Measurements from ENCODE around the gene C12orf75.
A peak's percentile ranks its signal among the peaks of the same experiment; 100 is the strongest.
"Not testable (repeated sequence)": the region's sequence is repeated elsewhere in the genome, so short reads cannot be mapped to it uniquely, and the experiment has no call there.

Gene C12orf75

DNA sequence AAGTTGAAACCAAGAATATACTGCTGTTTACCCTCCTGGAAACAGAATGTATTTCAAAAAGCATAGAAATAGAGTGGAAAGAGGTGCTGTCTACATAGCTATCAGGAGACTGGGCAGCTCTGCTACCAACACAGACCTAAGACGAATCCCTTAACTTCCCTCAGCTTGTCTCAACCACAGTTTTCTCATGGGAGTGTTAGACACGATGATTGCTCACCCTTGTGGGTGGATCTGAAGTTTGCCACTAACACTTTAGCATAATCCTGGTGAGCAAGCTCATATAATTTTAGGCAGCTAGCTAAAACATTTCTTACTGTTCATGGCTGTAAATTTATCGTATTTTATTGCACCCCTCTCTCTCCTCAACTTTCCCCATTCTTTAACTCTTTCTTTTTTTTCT is 38.5 kb downstream of the C12orf75 start:
- no peak for DNase-seq (ENCODE audit: low spot score)

DNA sequence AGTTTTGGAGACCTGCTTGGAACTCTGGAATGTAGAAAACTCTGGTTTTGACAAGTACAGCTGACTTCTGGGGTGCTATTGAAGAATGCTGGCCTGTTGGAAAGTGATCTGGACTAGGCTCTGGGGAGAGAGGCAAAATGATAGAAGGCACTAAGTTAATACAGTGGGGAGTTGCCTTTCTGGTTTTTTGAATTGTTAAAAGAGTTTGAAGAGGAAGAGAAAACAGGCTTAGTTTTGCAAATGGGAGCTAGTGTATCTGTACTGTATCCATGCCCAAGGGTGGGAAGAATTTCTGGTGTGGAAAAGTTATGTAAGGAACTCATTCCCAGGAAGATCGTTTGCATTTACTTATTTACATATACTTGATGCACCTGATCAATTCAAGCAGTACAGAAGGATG is 43.8 kb downstream of the C12orf75 start:
- no peak for DNase-seq (ENCODE audit: low spot score)

DNA sequence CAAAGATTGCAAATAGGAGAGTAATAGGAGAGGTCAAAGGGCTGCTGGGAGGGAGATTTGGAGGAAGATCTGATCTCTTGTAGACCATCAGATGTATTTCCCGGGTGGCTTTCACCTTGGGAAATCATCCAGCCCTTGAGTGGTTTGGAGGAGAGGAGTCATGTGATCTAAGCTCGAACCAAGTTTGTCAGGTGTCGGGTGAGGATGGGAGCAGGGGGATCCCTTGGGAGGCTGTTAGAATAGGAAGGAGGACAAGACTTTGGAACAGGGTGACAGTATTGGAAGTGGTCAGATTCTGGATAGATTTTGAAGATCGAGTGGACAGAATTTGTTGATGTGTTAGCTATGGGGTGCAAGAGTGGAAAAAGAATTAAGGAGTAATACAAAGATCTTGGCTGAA is 46.6 kb downstream of the C12orf75 start:
- no peak for DNase-seq (ENCODE audit: low spot score)

DNA sequence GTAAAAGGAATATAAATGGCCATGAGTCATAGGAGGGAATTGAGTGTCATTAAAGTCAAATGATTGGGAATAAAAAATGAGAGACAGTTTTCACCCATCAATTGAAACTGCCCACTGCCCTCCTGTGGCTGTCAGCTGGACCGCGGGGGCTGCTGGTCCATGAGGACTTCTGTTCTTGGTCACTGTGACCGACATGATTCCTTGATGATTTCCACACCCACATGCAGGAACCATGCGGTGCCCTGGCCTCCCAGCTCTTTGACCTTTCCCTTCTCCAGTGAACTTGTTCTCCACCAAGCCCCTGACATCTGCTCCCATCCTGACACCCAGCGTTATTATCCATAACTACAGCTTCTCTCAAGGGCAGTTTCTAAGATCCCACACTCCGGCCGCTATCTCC is 48.4 kb downstream of the C12orf75 start:
- peak; percentile 38 for DNase-seq (ENCODE audit: low spot score)

DNA sequence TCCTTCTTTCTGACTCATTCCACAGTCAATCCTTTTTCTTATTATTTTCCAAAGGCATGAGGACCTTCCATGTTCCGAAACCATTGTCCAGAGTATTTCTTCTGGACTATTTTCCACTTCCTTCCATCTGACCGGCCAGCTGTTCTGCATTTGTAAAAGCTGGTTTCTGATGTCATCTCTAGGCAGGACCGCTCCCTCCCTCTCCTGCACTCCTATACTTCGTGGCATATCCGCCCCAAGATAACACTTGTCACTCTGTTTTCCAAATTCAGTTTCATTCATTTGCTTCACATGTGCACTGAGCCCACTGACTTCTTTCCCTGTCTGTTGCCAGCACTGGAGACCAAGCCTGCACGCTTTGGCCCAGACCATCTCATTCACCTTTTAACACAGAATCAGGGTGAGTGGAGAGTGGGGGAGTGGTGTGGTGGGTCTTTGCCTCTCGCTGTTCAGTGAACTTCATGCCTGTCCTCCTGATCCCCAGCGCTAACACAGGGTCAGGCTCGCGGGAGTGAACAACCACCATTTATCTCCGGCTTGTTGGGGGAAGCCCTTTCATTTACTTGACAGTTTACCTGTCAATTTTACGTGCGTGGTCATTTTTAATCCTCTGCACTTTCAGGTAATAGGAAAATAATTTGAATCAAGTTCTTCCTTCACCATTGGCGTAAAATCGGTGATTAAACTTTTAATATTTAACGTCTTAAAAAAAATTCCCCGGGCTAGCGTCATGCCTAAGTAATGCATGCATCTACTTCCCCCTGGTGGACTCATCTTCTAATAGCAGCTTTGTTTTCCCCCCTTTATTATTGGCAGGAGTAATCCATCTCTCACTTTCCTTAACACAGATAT is 52.5 kb downstream of the C12orf75 start:
- DNase-seq (ENCODE audit: low spot score): peak; percentile 68

DNA sequence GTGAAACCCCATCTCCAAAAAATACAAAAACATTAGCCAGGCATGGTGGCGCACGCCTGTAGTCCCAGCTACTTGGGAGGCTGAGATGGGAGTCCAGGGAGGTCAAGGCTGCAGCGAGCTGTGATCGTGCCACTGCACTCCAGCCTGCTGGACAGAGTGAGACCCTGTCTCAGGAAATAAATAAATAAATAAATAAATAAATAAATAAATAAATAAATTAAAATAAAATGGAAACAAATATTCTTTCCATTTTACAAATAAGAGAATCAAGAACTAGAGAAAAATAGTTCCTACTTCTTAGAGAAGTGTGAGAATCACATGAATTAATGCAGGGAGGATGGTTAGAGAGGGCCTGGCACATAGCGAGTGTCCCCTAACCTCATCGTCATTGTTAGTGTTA is 53.7 kb downstream of the C12orf75 start:
- no peak for DNase-seq (ENCODE audit: low spot score)

DNA sequence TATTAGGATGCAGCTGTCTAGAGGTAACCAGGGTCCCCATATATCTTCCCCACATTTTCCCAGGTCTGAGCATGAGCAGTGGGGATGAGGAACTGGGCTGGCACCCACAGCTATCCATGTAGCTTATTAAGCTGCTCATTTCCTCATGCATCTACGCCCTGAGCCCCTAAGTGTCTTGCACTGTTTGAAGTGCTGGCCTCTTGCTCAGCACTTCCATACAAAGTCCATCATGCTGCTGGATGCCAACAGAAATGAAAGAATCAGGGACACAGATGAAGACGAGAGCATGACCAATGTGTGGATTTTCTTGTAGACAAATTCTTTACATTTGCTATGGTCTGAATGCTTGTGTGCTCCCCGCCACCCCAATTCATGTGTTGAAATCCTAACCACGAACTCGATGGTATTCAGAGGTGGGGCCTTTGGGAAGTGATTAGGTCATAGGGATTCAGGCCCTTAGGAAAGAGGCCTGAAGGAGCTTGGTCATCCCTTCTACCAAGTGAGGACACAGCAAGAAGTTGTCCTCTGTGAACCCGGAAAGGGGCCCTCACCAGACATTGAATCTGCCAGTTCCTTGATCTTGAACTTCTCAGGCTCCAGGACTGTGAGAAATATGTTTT is 54.5 kb downstream of the C12orf75 start:
- no peak for DNase-seq (ENCODE audit: low spot score)

DNA sequence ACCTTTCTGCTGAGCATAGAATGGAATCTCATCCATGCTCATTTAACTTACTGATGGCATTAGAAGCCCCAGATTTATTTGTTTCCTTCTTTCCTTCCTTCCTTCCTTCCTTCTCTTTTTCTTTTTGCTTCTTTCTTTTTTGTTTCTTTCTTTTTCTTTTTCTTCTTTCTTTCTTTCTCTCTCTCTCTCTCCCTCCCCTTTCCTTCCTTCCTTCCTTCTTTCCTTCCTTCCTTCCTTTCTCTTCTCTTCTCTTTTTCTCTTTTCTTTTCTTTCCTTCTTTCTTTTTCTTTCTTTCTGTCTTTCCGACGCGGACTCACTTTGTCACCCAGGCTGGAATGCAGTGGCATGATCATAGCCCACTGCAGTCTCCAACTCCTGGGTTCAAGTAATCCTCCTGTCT is 55.9 kb downstream of the C12orf75 start:
- DNase-seq (ENCODE audit: low spot score): no peak

DNA sequence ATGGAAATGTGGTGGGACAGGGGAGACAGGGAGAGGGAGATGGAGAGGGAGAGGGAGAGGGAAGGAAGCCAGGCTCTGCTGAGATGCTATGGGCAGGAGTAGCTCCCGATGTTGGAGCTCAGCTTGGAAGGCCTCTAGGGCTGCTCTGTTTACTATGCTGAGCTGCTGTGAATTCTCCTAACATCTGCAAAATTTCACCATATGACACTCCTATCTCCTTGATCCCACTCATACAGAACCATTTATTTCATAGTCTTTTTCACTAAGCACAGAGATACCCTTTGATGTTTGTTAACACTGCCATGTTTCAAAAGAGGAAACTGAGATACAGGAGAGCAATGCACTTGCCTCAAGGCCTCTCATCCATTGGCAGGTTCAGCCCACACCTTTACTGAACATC is 60.7 kb downstream of the C12orf75 start:
- DNase-seq (ENCODE audit: low spot score): no peak

DNA sequence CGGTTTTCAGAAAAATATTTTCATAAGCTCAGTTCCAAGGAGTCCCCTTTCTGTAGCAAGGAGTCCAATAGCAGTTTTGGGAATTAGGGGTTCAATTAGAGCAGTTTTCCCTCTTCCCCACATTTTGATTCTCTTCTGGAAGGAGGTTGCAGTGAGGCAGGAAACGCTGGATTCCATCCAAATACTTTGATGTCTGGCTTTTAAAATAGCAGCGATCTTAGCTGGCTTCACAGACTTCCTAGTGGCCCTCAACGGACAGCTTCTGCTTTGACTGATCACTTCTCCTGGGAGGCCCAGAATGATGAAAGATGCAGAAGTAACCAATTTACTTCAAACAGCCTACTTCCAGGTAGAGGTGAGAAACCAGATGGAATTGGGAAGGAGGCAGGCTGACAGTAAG is 63.1 kb downstream of the C12orf75 start:
- no peak for DNase-seq (ENCODE audit: low spot score)

DNA sequence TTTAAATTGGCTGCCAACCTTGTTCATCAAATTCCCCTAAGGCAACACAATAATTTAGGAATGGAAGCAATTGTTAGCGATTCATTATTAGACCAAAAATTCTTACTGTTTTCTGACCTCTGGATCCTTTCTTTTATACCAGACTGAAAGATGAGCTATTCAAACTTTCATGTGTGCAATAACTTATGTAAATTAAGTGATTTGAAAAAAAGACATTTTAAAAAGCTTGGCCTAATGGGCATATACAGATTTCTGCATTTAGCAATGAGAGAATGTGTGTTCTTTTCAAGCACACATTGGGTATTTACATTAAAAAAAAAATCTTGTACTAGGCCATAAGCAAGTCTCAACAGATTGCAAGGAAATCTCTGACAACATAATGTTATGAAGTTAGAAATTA is 65.5 kb downstream of the C12orf75 start:
- DNase-seq (ENCODE audit: low spot score): no peak

DNA sequence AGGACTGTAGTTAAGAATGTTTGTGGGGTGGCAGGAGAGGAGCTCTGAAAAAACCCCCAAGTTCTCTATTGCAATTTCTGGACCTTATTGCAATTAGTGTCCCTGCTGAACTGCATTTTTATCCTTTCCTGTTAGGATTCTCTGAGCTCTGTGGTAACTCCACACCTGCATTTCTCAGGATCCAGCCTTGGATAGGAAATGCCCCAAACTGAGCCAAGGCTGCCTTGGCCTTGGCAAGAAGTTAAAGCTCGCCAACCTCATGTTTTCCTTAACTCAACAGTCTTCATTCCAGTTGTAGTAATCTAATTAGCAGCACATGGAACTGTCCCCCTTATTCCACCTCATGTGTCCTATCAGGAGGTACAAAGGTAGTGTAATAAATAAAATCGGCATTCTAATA is 66.5 kb downstream of the C12orf75 start:
- no peak for DNase-seq (ENCODE audit: low spot score)

DNA sequence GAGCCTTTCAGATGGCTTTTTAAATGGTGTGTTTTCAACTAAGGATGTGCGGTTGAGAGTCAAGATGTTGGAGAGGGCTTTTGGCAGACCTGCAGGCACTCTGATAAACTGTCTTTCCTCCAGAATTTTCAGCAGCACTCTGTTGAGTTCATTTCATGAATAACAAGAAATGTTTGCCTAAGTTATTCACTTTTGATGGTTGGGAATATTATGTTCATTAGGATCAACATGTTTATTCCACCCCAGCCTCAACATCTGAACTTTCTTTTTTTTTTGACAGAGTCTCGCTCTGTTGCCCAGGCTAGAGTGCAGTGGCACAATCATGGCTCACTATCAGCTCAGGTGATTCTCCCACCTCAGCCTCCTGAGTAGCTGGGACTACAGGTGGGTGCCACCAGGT is 68.4 kb downstream of the C12orf75 start:
- DNase-seq (ENCODE audit: low spot score): no peak

DNA sequence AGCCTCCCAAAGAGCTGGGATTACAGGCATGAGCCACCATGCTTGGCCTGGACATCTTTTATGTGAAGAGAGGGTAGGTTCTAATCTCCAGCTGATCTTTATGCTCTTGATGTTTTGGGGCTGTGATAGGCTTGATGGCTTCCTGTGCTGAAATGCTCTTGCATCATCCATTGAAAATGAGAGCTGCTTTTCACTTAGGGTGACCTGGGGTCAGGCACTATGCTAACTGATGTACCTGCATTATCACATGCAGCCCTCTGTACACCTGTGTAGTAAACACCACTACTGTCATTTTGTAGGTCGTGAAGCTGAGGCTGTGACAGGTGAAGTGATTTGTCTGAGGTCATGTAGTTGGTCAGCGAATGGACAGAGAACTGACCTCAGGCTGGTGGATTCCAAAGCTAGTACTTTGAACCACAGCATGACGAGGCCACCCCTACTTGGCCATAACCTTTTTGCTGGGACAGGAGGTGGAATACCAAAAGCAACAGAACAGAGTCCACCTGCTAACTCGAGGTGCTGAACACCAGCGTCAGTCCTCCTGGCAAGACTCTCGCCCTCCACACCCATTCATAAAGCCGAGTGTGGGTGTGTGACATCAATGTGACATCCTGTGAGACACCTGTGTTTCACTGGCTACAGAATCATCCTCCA is 69.1 kb downstream of the C12orf75 start:
- DNase-seq (ENCODE audit: low spot score): no peak

DNA sequence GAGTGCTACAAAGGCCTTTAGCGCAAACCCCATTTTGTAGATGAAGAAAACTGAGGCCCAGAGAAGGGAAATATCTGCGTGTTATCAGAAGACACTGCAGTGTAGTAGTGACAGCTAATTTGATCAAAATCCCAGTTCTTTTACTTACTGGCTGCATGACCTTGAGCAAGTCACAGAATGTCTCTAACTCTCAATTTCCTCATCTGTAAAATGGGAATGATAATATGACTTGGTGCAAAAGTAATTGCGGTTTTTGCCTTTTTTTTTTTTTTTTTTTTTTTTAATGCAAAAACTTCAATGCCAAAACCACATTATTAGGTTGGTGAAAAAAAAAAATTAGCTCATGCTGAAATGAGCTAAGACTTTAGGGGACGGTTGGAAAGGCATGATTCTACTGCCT is 69.7 kb downstream of the C12orf75 start:
- no peak for DNase-seq (ENCODE audit: low spot score)

DNA sequence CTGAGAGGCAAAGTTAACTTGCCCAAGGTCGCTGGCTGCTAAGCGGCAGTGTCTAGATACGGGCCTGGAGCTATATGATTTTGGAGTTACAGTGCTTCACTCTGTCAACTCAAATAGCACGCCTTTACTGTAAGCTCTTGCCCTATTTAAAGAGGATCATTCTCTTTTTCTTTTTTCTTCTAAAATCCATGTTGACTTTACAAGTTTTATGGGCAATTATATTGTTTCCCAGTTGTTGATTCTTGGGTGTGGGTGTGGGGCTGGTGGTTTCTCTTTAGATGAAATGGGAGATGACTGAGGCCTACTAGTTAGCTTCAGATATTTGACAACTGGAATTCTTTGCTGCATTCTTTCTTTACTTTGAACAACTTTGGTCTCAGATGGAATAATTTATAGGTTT is 70.7 kb downstream of the C12orf75 start:
- DNase-seq (ENCODE audit: low spot score): no peak

DNA sequence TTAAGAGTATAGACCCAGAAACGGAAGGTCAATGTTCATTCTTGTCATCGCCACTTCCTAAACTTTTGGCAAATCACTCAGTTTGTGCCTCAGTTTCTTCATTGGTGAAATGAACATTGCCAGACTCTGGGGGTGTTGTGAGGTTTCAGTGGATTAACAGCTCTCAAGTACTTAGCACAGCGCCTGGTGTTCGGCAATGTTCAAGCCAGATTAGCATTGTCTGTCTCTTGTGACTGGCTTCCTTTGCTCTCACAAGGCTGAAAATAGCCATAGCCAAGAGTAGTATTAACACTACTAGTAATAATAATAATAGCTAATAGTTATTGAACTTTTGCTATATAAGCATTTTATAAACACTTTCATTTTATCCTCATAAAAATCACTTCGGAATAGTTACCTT is 71.9 kb downstream of the C12orf75 start:
- DNase-seq (ENCODE audit: low spot score): no peak

DNA sequence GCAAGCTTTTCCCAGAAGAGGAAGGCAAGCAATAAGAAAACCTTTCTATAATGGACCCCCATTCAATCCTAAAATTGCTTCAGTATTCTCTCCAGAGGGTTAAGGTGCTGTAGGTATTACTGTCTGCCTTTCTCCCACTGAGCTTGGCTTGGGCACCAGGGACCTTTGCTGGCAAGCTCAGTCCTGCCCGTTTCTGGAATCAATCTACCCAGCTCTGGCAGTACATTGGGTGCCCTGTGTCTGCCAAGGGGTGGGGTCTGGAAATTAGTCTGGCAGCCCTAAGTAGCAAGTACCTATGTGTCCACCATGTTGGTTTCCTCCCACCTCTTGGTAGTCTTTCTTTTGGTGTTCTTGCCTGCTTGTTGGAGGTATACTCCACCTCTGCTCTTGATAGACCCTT is 72.6 kb downstream of the C12orf75 start:
- no peak for DNase-seq (ENCODE audit: low spot score)

DNA sequence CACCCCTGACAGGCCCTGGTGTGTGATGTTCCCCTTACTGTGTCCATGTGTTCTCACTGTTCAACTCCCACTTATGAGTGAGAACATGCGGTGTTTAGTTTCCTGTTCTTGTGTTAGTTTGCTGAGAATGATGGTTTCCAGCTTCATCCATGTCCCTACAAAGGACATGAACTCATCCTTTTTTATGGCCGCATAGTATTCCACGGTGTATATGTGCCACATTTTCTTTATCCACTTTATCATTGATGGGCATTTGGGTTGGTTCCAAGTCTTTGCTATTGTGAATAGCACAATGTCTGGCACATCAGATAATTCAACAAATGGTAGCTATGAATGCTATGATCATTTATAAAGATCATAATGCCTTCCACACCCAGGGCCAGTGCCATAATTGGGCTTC is 73.6 kb downstream of the C12orf75 start:
- DNase-seq (ENCODE audit: low spot score): not testable (repeated sequence)

DNA sequence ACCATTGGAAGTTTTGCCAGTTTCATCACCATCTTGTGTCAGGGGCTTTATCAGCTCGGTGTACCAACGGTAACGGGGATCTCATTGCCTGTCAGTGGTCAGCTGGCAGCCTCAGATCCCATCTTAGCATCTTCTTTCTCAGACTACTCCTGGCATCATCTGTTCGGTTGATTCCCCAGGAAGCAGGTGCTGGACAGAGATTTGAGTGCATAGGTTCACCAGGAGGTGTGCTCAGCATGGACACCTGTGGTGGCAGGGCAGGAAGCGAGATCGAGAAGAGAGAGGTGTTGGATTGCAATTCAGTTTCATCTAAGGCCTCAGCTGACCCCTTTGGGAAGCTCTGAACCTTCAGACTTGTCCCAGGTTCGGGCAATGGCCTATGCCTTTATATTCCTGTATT is 76.0 kb downstream of the C12orf75 start:
- no peak for DNase-seq (ENCODE audit: low spot score)

DNA sequence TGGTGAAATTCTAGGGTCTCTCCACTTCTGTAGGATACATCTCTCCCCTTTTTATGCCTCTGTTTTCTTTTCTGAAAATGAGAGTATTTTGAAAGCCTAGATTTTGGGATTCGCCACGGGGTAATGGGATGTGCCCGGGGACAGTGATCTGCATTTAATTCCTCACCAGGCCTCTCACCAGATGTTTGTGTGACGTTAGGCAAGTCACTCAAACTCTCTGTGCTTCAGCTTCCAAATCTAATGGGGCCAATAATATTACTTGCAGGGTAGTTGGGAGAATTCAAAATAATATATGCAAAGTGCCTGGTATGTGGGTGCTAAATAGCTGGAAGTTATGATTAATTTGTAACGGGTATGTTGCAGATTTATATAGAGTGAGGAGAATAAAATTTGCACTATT is 78.8 kb downstream of the C12orf75 start:
- no peak for DNase-seq (ENCODE audit: low spot score)

DNA sequence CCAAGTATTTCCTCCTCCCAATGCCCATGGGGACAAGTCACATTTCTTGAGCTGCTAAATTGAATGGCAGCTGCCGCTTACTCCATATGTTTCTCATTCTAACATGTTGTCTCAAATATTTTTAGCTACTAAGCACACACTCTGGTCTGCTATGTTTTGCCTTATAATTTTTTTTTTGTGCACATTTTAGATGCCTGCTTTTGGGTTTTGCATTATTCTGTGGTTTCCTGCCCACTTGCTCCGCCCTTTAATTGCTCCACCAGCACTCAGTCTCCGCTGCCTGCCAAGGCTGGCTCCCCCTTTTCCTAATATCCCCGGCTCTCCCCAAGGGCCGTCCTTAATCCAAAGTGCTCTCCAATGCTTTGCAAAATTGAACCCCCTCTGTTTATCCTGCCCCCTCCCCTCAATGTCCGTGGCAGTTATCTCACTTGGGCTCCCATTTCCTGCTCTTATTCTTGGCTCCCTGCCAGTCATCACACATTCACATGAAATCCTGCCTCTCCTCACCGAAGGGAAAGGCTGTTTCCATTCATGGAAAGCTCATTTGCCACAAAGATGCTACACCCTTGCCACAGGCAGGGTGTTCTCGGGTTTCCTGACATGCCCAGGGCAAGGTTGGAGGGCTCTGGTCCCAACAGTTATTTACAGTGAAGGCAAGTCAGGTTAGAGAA is 79.4 kb downstream of the C12orf75 start:
- DNase-seq (ENCODE audit: low spot score): no peak

Data from SK-N-DZ (cell line).